NCI-H345 (cell line): ENCODE measurements around the gene COP1.
"Not testable (repeated sequence)": the region's sequence is repeated elsewhere in the genome, so short reads cannot be mapped to it uniquely, and the experiment has no call there.

Experiments
- DNase-seq: peaks from one replicate; lab custom pipeline; 2025; lab: John Stamatoyannopoulos, UW

The COP1 gene

DNA sequence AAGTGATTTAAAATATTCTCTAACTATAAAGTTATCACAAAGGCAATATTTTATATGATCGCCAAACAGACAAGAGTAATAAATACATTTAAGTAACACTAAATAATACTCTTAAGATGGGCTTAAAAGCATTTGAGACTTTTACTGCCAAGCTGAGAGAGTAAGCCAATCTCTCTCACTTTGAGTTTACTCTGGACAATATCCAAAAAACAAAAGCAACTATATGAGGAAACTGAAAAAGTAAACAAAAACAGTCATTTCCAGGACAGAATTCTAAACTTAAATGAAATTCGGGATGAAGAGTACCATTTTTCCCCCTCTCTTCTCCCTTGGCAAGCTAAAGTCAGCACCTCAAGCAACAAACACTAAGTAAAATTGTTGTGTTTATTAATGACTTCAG is 173.2 kb downstream of the COP1 start:
- no peak for DNase-seq

DNA sequence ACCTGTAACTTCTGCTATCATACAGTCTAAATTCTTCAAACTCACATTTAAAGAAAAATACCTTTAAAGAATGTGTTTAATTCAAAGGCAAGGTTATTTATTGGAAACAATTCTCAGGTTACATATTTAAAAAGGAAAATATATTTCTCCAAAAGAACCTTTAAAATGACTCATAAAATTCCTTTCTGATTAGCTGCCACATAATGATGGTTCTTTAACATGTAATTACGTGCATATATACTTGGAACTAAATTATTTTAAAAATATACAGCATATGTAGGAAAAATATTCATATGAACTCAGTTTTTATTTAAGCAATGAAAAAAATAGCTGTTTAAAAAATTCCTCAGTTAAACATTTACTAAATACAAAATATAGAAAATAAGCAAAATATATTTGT is 173.6 kb downstream of the COP1 start:
- DNase-seq: no peak

DNA sequence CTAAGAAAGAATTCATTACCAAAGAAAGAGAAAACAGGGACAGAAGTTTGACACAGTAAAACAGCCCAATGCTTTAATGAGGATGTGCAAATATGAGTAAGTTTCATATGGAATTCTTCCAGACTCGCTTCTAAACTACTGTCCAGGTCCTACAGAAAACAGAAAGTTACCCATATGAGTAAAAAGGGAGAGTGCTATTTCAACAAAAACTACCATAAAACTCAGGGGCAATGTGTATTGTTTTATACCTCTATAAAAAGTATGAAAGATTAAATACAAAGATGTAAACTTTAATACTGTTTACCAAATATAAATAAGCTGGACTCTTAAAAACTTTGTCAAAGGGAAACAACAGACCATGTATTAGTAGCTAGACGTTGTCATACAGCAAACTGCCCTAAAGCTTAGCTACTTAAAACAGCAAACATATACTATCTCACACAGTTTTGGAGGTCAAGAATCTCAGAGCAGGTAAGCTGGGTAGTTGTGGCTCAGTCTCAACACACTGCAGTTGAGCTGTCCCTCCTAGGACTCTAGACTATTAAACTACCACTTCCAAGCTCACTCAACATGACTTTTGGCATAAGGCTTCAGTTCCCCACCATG is 174.9 kb downstream of the COP1 start:
- DNase-seq: no peak

GRCh38 chr1:176029609-176030008 is 177.5 kb downstream of the COP1 start:
- no peak for DNase-seq

DNA sequence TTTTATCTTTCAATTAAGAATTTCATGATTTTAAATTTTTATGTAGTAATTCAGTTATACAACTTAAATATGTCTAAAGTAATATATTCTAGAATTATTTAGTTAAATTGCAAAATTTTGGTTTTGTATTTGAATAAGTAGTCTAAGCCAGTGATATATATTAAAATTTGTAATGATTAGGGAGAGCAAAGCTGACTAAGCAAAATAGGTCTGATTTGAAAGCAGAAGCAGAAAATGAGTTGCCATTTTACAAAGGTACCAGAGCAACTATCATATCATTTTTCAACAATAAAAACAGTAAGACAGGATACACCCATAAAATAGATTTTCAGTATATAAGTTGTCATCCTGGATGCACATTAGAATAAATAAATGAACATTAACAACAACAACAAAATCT is 177.9 kb downstream of the COP1 start:
- DNase-seq: no peak

DNA sequence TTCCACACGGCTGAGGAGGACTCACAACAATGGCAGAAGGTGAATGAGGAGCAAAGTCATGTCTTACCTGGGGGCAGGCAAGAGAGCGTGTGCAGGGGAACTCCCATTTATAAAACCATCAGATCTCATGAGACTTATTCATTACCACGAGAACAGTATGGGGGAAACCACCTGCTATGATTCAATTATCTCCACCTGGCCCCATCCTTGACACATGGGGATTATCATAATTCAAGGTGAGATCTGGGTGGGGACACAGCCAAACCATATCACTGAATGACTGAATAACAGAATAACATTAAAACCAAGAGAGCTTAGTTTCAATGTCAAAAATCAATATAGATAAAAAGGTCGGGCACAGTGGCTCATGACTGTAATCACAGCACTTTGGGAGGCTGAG is 179.2 kb downstream of the COP1 start:
- peak; percentile 32 for DNase-seq

- no peak for DNase-seq
Measured at GRCh38 chr1:176022574-176022973, 184.5 kb downstream of the COP1 start.

- no peak for DNase-seq
Measured at GRCh38 chr1:176017722-176018121, 189.4 kb downstream of the COP1 start.

- DNase-seq: no peak
Measured at GRCh38 chr1:176009951-176010350, 197.1 kb downstream of the COP1 start.

DNA sequence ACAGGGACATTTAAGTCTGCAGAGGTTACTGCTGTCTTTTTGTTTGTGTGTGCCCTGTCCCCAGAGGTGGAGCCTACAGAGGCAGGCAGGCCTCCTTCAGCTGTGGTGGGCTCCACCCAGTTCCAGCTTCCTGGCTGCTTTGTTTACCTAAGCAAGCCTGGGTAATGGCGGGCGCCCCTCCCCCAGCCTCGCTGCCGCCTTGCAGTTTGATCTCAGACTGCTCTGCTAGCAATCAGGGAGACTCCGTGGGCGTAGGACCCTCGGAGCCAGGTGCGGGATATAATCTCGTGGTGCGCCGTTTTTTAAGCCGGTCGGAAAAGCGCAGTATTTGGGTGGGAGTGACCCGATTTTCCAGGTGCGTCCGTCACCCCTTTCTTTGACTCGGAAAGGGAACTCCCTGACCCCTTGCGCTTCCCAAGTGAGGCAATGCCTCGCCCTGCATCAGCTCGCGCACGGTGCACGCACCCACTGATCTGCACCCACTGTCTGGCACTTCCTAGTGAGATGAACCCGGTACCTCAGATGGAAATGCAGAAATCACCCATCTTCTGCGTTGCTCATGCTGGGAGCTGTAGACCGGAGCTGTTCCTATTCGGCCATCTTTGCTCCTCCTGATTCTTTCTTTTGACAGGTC is 199.2 kb downstream of the COP1 start:
- not testable (repeated sequence) for DNase-seq

DNA sequence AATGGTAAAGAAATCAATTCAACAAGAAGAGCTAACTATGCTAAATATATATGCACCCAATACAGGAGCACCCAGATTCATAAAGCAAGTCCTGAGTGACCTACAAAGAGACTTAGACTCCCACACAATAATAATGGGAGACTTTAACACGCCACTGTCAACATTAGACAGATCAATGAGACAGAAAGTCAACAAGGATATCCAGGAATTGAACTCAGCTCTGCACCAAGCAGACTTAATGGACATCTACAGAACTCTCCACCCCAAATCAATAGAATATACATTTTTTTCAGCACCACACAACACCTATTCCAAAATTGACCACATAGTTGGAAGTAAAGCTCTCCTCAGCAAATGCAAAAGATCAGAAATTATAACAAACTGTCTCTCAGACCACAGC is 212.4 kb downstream of the COP1 start:
- DNase-seq: not testable (repeated sequence)

DNA sequence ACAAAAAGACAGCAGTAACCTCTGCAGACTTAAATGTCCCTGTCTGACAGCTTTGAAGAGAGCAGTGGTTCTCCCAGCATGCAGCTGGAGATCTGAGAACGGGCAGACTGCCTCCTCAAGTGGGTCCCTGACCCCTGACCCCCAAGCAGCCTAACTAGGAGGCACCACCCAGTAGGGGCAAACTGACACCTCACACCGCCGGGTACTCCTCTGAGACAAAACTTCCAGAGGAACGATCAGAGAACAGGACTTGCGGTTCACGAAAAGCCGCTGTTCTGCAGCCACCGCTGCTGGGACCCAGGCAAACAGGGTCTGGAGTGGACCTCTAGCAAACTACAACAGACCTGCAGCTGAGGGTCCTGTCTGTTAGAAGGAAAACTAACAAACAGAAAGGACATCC is 214.3 kb downstream of the COP1 start:
- DNase-seq: not testable (repeated sequence)

GRCh38 chr1:175992202-175992601 is 214.9 kb downstream of the COP1 start:
- DNase-seq: not testable (repeated sequence)

GRCh38 chr1:175984813-175985212 is 222.3 kb downstream of the COP1 start:
- DNase-seq: no peak

DNA sequence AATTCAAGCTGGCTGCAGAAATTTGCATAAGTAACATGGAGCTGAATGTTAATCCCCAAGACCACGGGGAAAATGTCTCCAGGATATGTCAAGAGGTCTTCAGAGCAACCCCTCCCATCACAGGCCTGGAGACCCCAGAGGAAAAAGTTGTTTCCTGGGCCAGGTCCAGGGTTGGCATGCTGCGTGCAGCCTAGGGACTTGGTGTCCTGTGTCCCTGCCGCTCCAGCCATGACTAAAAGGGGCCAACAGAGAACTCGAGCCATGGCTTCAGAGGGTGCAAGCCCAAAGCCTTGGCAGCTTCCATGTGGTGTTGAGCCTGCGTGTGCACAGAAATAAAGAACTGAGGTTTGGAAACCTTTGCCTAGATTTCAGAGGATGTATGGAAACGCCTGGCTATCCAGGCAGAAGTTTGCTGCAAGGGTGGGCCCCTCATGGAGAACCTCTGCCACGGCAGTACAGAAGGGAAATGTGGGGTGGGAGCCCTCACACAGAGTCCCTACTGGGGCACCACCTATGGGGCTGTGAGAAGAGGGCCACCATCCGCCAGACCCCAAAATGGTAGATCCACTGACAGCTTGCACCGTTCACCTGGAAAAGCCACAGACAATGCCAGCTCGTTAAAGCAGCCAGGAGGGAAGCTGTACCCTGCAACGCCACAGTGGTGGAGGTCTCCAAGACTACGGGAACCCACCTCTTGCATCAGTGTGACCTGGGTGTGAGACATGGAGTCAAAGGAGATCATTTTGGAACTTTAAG is 222.9 kb downstream of the COP1 start:
- no peak for DNase-seq

GRCh38 chr1:175983363-175983762 is 223.7 kb downstream of the COP1 start:
- DNase-seq: not testable (repeated sequence)

GRCh38 chr1:175981128-175981527 is 226.0 kb downstream of the COP1 start:
- no peak for DNase-seq

DNA sequence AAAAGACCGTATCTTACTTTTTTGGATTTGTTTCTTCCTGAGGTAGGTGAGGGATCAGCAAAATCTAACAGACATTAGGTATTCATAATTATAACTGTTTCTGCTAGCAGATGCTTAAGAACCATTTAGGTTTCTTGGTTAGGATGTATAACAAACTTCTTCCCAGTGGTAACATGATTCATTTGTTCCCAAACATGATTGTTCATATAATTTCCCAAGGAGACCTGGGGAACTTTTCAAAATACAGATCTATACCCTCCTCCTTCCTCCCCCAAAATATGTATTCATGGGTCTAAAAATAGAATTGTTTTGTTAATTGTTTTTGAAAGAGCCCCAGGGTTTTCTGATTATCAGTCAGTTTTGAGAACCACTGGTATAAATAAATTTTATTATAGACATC is 228.2 kb downstream of the COP1 start:
- no peak for DNase-seq

- no peak for DNase-seq
Measured at GRCh38 chr1:175978476-175978875, 228.6 kb downstream of the COP1 start.

DNA sequence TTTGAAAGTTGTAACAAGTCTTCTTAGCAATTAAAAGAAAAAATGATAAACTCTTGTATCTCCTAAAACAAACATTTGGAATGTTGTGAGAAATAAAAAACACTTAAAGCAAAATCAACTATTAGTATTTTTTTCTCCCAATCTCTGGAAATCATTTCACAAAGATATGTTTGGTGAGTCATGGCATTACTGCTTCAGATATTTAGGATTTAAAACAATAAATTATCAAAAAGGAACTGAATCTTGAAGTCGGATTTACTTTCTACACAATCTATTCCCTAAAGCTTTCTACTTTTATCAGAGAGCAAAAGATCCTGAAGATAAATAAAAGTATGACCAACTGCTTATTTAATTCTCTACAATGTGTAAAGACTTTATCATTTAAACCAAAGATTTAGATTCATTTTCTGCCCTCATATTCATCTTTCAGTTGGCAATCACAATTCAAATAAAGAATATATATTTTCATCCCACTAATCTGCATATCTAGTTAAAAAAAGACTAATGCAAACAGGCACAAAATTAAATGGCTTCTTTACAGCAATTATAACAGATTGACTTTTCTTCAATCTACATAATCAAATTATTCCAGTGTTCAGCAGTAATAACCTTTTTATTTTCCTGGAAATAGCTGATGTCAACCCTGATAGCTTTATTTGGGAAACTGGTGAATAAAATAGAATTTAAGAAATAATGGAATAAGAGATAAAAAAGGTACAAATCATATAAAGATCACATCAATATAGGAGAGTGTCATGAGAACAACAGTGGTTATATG is 230.0 kb downstream of the COP1 start:
- no peak for DNase-seq

GRCh38 chr1:175969231-175969630 is 237.9 kb downstream of the COP1 start:
- no peak for DNase-seq

GRCh38 chr1:175968486-175969172 is 238.5 kb downstream of the COP1 start:
- DNase-seq: no peak
